Measurements from ENCODE around the gene ZNF488. TPM values are rescaled to one million over a fixed set of nuclear protein-coding genes. Genes with fewer than 3 reads are reported as not detected.

Gene ZNF488
- total and polyA plus RNA-seq, 10 of the 15 experiments (the other 5 are each of a cell fraction or from before 2014, with no cell fraction given): not detected

DNA sequence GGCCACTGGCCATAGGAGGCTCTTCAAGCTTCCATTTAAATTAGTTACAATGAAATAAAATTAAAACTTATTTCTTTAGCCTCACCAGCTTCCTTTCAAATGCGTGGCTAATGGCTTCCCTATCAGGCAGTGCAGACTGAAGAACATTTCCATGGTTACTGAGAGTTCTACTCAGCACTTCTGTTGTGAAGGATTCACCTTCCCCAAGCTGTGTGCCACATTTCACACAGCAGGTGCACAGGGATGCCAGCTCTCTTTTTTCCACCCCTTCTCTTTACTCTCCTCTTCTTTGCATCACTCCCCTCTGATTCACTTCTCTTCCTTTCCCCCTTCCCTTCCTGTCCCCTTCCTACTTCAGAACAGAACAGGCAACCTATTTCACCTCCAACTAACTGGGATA is 61.0 kb downstream of the ZNF488 start:
- CTCF ChIA-PET: interaction anchor here (1.0 to 2.0 kb wide), 4 partner anchors 10 to 277 kb away, joined by 3 to 7 read pairs (median 3); no protein-coding TSS in a partner anchor
- ATAC-seq (no peak), FAIRE-seq (no peak), DNase-seq (ENCODE audit: low read depth, low spot score) (no peak)
- no peaks in the 10 kb centered on the region for H3K4me1 ChIP-seq (ENCODE audit: control insufficient read depth, insufficient read depth, low read length)
- H3K4me3 ChIP-seq: no peak overlapping the region
- RAD21 ChIA-PET (ENCODE audit: unreplicated experiment): no interaction called here
- 0% methylated on average over 1 of the region's 1 CpG for WGBS (ENCODE audit: insufficient coverage, insufficient replicate concordance, low lambda C conversion rate, missing lambda C conversion rate)
- H3K27ac ChIP-seq (ENCODE audit: control insufficient read depth, insufficient read depth): no peak overlapping the region
- POLR2A ChIA-PET: no interaction called here
- BruUV-seq (replicated peaks): no TSS peak
- no peak overlapping the region for H3K9ac ChIP-seq (ENCODE audit: control insufficient read depth, insufficient read depth, low read length)
- no peaks in the 10 kb centered on the region; a peak in 1 of 4 replicates for H3K27me3 ChIP-seq (replicated peaks in 1 of 2; ENCODE audit: control insufficient read depth in 2 of 2, insufficient read depth in 2 of 2, low read length in 1 of 2)
- H3K9me3 ChIP-seq (replicated peaks; ENCODE audit: control insufficient read depth, insufficient read depth, low read length): no peaks in the 10 kb centered on the region
- no peaks in the 10 kb centered on the region for H3K79me2 ChIP-seq (ENCODE audit: control insufficient read depth, insufficient read depth, low read length)
- intact Hi-C loops (cut with micrococcal nuclease; ENCODE audit: unreplicated experiment) (no loop called here), in situ Hi-C loops (cut with MboI) (no loop called here)
- H3K36me3 ChIP-seq (ENCODE audit: control insufficient read depth in 2 of 2, insufficient read depth in 2 of 2, low read length in 1 of 2): no peaks in the 10 kb centered on the region
- H2AFZ ChIP-seq (ENCODE audit: control insufficient read depth, low read depth, low read length): no peak overlapping the region
- no peaks in the 10 kb centered on the region; the same call in 1 of the 2 replicates for H4K20me1 ChIP-seq (ENCODE audit: control insufficient read depth, insufficient read depth)
- SMC1A ChIA-PET (ENCODE audit: uncharacterized antibody, unreplicated experiment): no interaction called here
- TF ChIP-seq, protein P1, sequence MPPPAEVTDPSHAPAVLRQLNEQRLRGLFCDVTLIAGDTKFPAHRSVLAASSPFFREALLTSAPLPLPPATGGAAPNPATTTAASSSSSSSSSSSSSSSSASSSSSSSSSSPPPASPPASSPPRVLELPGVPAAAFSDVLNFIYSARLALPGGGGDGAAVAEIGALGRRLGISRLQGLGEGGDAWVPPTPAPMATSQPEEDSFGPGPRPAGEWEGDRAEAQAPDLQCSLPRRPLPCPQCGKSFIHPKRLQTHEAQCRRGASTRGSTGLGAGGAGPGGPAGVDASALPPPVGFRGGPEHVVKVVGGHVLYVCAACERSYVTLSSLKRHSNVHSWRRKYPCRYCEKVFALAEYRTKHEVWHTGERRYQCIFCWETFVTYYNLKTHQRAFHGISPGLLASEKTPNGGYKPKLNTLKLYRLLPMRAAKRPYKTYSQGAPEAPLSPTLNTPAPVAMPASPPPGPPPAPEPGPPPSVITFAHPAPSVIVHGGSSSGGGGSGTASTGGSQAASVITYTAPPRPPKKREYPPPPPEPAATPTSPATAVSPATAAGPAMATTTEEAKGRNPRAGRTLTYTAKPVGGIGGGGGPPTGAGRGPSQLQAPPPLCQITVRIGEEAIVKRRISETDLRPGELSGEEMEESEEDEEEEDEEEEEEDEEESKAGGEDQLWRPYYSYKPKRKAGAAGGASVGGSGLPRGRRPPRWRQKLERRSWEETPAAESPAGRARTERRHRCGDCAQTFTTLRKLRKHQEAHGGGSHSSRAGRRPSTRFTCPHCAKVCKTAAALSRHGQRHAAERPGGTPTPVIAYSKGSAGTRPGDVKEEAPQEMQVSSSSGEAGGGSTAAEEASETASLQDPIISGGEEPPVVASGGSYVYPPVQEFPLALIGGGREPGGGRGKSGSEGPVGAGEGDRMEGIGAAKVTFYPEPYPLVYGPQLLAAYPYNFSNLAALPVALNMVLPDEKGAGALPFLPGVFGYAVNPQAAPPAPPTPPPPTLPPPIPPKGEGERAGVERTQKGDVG (CRISPR knock-in tag; IDR thresholded peaks at IDR 0.05): no peak
- TF ChIP-seq ZZZ3 (IDR thresholded peaks at IDR 0.05; ENCODE audit: control insufficient read depth, insufficient read length, low read depth): no peak
- TF ChIP-seq USF2 (IDR thresholded peaks at IDR 0.05; ENCODE audit: borderline replicate concordance, low read depth, low read length): no peak
- no peak for TF ChIP-seq POU2F2 (IDR thresholded peaks at IDR 0.05; ENCODE audit: borderline replicate concordance, low read depth, low read length)
- TF ChIP-seq TBL1XR1 (IDR thresholded peaks at IDR 0.05; ENCODE audit: low read depth, low read length): no peak
- no peak for TF ChIP-seq ATF7 (IDR thresholded peaks at IDR 0.05; ENCODE audit: low read depth)
- TF ChIP-seq ATF2 (IDR thresholded peaks at IDR 0.05; ENCODE audit: low read length): no peak
- no peak for TF ChIP-seq ZBTB40 (IDR thresholded peaks at IDR 0.05; ENCODE audit: borderline replicate concordance)
- no peak for TF ChIP-seq GABPA (IDR thresholded peaks at IDR 0.05; ENCODE audit: low read depth)
- TF ChIP-seq RBBP5 (conservative IDR thresholded peaks at IDR 0.05): no peak
- TF ChIP-seq SMAD1 (IDR thresholded peaks at IDR 0.05; ENCODE audit: low read depth, partially characterized antibody): no peak
- no peak for TF ChIP-seq JUNB (IDR thresholded peaks at IDR 0.05)
- no peak for TF ChIP-seq RELA (IDR thresholded peaks at IDR 0.05; ENCODE audit: borderline replicate concordance, partially characterized antibody)
- TF ChIP-seq NFIC (IDR thresholded peaks at IDR 0.05; ENCODE audit: low read depth, low read length): no peak
- no peak overlapping the region for H3K4me2 ChIP-seq (ENCODE audit: control insufficient read depth, insufficient read depth)
